Right renal pelvis (tissue), 4 donors: ENCODE measurements around the gene VWC2. TPM values are rescaled to one million over a fixed set of nuclear protein-coding genes. Genes with fewer than 3 reads are reported as not detected.
"Not testable (repeated sequence)": the region's sequence is repeated elsewhere in the genome, so short reads cannot be mapped to it uniquely, and the experiment has no call there.

Experiments used
- DNase-seq, 4 donors: peaks; one replicate each; pipeline ENCODE4 v3.0.0-alpha.2; 2013; ENCODE audit warnings: low read depth in 4 of 4, low spot score in 3 of 4, missing footprints in 1 of 4
- polyA plus RNA-seq, 4 donors: library from polyadenylated mRNA; unstranded; fragments of 120-200 nt; gene quantifications; one replicate each; pipeline ENCODE4 v1.2.1, GENCODE V29; 2013; ENCODE audit not compliant: insufficient read length in 4 of 4

VWC2 gene
- polyA plus RNA-seq, 4 donors: 1.1 to 1.4 (median 1.2) TPM

DNA sequence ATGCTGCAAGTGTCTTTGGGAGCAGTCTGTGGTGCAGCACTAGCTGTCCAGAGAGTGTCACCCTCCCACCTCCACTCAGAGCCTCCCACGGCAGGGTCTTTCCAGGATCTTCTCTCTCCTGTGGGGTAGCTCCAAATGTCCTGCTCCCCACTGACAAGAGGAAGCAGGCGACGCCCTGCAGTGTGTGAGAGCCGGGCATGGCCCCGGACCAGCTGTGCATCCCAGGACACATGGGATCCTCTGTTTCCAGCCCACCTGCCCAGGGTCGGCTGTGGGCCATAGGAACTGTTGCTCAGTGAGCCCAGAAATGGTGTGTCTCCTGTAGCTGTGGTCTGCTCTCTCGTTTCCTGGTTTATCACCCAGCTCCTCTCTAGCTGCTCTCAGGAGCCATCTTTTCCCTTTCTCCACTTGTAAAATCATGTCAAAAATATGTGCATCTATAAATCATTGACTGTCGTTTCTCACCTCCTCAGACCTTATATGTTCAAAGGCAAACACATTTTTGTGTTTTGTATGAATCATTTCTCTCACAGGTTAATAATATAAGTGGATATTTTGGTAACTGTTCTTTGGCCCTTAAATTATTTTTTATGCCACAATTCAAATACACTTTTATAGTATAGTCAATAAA is 74.9 kb downstream of the VWC2 start:
- DNase-seq: no peak

- no peak for DNase-seq
These were observed 77.6 kb downstream of the VWC2 start for GRCh38 chr7:49850921-49851613.

DNA sequence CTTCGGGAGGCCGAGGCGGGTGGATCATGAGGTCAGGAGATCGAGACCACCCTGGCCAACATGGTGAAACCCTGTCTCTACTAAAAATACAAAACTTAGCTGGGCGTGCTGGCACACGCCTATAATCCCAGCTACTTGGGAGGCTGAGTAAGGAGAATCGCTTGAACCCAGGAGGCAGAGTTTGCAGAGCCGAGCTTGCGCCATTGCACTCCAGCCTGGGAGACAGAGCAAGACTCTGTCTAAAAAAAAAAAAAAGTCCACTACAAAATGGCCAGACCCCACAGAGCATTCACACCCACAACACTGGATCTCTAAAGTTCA is 78.1 kb downstream of the VWC2 start:
- not testable (repeated sequence) for DNase-seq

DNA sequence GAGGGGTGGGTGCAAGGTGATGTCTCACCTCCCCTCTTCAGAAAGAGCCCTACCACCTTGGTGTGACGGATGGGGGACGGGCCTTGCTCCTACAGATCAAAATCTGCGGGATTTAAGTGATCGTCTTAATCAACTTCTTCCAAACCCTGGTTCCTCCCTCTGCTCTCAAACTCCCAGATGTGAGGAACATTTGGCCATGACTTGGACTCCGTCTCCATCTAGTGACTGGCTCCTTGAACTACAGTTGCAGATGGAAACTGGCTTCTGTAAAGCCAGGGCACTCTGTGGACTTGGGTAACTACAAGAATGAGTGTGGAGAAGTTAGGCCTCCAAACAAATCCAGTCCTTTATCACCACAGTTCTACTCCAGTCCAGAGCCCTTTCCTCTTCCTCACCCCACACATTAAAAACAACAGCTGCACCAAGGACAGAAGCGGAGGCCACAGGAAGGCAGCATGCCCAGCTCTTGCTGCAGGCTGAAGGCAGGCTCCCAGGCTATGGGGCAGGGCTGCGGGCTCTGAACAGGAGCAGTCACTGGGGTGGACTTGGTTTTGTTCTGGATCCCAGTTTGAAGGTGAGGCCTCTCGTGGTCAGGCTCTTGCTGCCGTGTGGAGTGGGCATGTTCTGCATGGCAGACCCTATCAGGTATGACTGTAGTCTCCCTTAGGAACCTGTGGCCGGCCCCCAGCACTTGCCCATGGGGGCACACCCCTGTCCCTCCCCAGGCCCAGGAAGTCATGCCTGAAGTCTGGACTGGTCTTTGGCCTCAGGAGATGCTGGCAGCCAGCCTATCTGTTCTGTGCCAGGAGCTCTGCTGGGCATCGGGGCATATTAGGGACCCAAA is 79.4 kb downstream of the VWC2 start:
- DNase-seq: peak; percentile 55 to 63 (median 60)

GRCh38 chr7:49855281-49855980 is 82.0 kb downstream of the VWC2 start:
- no peak for DNase-seq

DNA sequence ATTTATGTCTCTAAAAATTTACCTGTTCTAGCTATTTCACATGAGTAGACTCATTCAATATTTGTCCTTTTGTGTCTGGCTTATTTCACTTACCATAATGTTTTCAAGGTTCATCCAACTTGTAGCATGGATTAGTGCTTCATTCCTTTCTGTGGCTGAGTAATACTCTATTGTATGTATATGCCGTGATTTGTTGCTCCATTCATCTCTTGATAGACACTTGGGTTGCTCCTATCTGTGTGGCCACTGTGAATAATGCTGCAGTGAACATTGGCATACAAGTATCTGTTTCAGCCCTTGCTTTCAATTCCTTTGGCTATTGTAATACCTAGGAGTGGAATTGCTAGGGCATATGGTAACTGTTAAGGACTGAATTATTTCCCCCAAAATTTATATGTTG is 86.9 kb downstream of the VWC2 start:
- DNase-seq: no peak

DNA sequence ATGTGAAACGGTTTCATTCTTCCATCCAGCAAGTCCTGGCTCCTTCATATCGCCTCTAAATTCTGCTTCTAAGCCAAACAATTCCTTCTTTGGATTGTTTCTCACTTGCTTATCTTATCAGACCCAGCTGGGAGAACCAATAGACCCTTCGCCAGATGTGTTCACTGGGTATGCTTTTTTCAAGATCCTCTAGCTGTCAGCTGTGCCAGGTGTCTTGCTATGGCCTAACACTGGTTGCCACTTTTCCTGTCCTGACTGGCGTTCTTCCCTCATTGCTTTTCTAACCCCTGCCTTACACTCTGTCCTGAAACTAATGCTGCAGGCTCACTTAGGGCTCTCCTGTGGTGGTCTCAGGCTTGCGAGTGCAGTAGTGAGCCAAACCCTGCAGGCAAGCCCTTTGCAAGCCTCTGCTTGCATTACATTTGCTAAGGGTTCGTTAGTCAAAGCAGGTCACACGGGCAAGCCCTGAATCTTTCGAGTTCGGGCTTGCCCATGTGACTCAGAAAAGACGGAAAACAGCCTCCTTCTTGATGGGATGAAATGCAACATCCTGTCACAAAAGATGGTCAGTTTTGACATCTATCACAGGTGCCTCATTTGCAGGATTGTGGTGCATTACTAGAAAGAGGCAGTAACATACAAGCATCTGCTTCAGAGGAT is 92.8 kb downstream of the VWC2 start:
- no peak for DNase-seq

DNA sequence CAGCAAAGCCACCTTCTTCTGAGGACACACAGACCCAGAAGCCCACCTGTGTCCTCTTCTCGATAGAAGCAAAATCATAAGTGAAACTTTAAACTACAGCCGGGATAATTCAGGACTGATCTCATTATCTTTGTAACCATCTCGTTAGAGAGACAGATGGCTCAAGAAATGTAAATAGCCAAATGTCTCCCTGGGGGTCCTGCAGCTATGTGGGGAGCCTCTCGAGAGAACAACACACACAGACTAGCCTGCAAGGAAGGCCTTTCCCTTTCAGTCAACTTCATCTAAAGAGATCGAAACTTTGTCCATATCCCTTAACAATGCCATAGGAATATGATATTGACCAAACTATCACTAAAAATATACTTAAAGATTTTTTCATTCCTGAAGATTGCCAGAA is 93.5 kb downstream of the VWC2 start:
- DNase-seq: no peak

DNA sequence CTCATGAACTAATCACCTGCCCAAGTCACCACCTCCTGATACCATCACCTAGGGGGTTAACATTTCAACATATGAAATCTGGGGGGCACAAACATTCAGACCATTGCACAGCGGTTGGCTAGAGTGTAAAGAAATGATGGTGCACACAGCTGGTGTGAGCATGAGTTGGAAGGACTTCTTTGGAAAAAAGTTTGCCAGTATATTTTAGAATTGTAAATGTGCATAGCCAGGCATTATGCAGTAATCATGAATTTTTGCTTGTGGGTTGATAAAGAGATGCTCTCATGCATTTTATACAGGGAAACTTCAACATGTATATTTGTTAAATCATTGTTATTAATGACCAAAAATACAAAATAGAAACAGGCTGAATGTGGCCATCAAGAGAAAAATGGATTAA is 100.0 kb downstream of the VWC2 start:
- DNase-seq: no peak

- no peak for DNase-seq
These were observed 101.9 kb downstream of the VWC2 start for GRCh38 chr7:49875336-49875735.

DNA sequence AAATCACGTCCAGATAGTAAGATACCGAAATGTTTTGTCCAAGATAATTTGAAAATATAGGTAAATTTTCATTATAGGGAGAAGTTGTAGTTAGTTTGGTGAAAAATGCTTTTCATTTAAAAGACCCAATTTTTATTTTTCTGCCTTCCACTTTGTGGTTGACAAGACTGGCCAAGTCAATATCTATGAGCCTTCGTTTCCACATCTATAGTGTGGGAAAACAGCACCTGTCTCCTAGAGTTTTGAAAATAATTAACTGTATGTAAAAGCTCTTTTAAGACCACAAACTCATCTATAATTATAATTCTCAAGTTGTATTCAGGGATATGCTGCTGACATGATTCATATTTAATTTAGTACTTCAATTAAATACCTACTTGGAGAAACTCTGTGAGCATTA is 102.8 kb downstream of the VWC2 start:
- DNase-seq: no peak

GRCh38 chr7:49878089-49878488 is 104.7 kb downstream of the VWC2 start:
- DNase-seq: no peak

DNA sequence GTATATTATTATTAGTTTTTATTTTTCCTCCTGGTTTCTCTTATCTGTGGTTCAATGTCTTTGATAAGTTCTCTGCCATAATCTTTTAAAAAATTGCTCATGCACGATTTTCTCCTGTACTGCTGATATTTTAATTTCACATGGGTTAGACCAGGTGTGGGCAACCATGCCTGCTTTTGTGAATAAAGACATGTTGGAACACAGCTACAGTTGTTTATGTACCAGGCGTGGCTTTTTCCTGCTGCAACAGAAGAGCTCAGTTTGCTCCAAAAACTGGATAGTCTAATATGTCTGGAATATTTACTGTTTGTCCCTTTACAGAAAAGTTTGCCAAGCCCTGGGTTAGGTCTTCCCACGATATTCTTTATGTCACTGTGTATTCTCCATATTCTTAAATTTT is 105.2 kb downstream of the VWC2 start:
- no peak for DNase-seq

GRCh38 chr7:49883933-49884332 is 110.5 kb downstream of the VWC2 start:
- no peak for DNase-seq

DNA sequence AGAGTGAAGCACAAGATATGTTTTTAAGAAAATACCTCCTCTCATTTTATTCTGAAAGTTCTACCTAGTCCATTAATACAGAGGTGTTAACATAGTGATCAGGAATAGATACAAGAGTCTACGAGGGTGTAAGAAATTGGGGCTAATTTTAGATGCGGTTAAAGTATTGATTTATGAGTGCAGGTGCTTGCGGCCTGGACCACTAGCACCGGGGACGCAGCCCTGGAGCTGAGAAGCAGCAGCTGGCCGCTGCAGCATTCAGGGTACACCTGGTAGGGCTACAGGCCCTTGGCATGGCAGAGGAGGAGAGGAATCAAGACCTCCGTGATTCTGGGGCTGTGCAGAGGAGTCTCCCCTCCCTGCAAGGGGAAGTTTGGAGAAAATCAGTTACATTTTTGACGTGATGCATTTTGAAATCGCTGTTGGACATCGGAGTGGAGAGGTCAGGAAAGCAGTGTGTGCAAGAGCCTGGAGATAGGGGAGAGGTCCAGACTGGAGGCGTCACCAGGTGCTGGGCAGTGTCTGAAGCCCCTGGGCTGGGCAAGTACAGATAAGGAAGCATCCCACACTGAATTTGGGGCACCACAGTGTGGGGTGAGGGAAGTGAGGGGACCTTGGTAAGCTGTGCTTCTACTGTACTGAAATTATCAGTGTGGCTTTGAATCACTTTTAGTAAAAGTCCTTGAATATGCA is 112.3 kb downstream of the VWC2 start:
- DNase-seq: no peak

DNA sequence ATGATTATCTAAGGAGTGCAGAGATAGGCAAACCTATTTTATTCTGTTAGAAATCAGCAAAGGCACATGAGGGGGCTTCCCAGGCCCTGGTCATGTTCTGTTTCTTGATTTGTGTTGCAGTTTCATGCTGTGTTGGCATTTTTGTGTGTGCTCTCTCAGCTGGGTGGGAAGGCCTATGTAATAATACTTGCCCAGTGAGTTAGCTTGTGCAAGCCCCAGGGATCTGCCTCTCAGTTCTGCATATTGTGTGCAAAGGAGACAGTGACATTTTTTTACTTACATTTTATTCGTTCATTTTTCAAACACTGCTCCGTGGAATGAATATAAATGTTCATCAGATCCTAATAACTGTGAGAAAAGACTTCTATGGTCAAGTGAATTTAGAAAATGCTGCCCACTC is 119.0 kb downstream of the VWC2 start:
- no peak for DNase-seq

DNA sequence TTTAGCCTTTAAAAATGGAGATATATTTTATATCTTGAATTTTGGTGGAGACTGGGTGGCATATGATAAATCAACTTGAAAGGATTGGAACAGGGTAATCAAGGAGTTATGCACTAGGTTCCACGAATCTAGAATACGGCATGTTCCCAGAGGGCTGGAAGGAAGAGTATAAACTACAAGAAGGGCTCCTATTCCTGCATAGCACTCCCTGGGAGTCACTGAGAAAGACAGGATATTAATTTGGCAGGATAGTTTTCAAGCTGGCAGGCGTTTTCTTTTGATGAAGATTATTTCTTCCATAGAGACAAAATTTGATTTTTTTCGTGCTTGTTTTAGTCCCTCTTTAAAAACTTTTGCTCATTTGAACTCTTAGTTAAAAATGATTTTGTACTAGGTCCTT is 119.7 kb downstream of the VWC2 start:
- DNase-seq: no peak

GRCh38 chr7:49894543-49894942 is 121.1 kb downstream of the VWC2 start:
- no peak for DNase-seq

DNA sequence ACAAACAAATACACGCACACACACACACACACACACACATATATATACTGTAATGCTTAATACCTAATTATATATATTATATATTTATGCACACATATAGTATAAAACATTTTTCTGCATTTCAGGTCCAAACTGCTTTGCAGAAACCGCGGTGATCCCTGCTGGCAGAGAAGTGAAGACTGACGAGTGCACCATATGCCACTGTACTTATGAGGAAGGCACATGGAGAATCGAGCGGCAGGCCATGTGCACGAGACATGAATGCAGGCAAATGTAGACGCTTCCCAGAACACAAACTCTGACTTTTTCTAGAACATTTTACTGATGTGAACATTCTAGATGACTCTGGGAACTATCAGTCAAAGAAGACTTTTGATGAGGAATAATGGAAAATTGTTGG is 138.5 kb downstream of the VWC2 start:
- DNase-seq: no peak

- DNase-seq: no peak
These were observed 153.3 kb downstream of the VWC2 start for GRCh38 chr7:49926720-49927119.
